ENCODE data around the gene ADAMTS12.

GRCh38 chr5:33833237-33833575 lies 58.6 kb downstream of the ADAMTS12 start:
- TF ChIP-seq CTCF (IDR thresholded peaks at IDR 0.05): no peak
- no peak for TF ChIP-seq POLR2A (IDR thresholded peaks at IDR 0.05)

Data from body of pancreas (tissue), 4 donors.